LNCaP clone FGC (cell line): ENCODE data around the gene BTAF1.
"Not testable (repeated sequence)": the region's sequence is repeated elsewhere in the genome, so short reads cannot be mapped to it uniquely, and the experiment has no call there.

Experiments used
- DNase-seq: peaks from one replicate; pipeline ENCODE4 v3.0.0-alpha.2; 2011; ENCODE audit warnings: low read depth
- H3K4me3 ChIP-seq: 2 replicates; pipeline ENCODE4 v1.5.1; 2011; ENCODE audit warnings: mild to moderate bottlenecking, low read depth, low read length, control low read depth
- TF ChIP-seq, protein P1 (sequence below): IDR thresholded peaks from 2 replicates; pipeline ENCODE4 v1.5.1; 2012; ENCODE audit warnings: mild to moderate bottlenecking; ENCODE audit not compliant: control insufficient read depth, insufficient read depth; ENCODE audit errors: extremely low read depth

BTAF1 gene

DNA sequence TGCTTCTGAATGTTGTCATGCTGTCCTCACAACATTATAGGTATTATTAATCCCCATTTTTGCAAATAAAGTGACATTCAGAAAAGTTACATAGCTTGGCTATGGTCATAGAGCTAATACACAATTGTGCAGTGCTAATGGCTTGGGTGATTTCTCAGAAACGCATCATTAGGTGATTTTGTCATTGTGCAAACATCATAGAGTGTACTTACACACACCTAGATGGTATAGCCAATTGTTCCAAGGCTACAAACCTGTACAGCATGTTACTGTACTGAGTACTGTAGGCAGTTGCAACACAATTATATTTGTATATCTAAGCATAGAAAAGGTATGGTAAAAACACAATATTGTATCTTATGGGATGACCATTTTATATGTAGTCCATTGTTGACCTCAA, 91.0 kb downstream of the BTAF1 start:
- H3K4me3 ChIP-seq = no peak overlapping the region
- TF ChIP-seq, protein P1, sequence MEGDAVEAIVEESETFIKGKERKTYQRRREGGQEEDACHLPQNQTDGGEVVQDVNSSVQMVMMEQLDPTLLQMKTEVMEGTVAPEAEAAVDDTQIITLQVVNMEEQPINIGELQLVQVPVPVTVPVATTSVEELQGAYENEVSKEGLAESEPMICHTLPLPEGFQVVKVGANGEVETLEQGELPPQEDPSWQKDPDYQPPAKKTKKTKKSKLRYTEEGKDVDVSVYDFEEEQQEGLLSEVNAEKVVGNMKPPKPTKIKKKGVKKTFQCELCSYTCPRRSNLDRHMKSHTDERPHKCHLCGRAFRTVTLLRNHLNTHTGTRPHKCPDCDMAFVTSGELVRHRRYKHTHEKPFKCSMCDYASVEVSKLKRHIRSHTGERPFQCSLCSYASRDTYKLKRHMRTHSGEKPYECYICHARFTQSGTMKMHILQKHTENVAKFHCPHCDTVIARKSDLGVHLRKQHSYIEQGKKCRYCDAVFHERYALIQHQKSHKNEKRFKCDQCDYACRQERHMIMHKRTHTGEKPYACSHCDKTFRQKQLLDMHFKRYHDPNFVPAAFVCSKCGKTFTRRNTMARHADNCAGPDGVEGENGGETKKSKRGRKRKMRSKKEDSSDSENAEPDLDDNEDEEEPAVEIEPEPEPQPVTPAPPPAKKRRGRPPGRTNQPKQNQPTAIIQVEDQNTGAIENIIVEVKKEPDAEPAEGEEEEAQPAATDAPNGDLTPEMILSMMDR = no peak
- DNase-seq = peak; percentile 15

DNA sequence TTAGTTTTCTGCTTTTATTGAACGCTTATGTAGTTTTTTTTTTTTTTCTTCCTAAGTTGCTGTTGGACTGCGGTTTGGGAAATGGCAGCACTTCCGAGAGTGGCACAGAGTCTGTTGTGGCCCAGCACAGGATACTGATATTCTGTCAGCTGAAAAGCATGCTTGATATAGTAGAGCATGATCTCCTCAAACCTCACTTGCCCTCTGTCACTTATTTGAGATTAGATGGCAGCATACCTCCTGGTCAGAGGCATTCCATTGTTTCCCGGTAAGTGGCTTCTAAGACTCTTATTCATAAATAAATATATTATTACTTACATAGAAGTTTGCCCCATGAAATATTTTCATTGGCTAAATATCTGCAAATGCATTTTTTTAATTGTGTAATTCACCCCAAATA, 101.1 kb downstream of the BTAF1 start:
- no peak for DNase-seq
- TF ChIP-seq, protein P1 = no peak
- no peak overlapping the region for H3K4me3 ChIP-seq

DNA sequence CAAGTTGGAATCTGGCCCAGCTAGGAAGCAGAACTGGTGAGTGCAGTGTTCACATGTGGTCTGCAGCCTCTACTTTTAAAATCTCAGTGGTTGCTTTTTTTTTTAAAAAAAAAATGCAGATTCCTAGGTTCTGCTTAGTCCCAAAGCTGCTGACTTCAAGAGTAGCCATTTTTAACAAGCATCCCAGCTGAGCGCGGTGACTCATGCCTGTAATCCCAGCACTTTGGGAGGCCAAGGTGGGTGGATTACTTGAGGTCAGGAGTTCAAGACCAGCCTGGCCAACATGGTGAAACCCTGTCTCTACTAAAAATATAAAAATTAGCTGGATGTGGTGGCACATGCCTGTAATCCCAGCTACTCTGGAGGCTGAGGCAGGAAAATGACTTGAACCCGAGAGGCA, 101.8 kb downstream of the BTAF1 start:
- H3K4me3 ChIP-seq, DNase-seq: not testable (repeated sequence)

DNA sequence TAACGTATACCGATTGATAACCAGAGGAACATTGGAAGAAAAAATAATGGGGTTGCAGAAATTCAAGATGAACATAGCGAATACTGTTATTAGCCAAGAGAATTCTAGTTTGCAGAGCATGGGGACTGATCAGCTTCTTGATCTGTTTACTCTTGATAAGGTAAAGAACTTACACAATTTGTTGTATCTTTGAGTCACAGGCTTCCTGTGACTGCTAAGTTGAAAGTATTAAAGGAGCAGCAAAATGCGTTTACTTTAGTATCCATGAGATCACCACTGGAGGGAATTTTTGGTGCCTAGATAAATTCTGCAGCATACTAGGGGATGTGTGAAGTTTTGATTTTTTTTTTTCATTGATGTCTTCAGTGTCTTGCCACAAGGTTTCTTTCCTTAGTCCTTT, 103.6 kb downstream of the BTAF1 start:
- TF ChIP-seq, protein P1 = no peak
- H3K4me3 ChIP-seq = no peak overlapping the region
- DNase-seq = no peak

DNA sequence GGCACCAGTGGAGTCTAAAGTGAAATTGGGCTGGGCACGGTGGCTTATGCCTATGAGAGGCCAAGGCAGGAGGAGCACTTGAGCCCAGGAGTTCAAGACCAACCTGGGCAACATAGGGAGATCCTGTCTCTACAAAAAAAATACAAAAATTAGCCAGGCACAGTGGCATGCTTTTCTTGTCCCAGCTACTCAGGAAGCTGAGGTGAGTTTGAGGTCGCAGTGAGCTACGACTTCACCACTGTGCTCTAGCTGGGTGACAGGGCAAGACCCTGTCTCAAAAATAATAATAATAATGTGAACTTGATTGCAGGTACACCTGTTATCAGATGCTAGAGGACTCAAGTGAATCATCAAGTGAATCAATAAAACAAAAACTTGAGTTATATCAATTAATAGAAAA, 108.0 kb downstream of the BTAF1 start:
- DNase-seq = no peak
- no peak overlapping the region for H3K4me3 ChIP-seq
- TF ChIP-seq, protein P1 = no peak

DNA sequence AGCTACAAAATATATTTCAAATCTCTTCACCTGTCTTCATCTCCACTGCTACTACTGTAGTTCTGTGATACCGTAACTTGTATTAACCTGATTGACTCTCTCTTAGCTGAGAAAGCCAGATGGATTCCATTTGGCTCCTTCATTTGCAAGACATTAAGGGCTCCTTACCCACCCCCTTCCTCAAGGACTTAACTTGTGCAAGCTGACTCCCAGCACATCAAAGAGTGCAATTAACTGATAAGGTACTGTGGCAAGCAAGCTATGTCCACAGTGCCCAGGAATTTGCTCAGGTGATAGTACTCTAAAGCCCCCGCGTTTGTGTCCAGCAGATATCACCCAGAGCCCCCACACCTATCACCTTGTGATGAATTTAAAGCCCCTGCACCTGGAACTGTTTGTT, 109.5 kb downstream of the BTAF1 start:
- H3K4me3 ChIP-seq, DNase-seq: not testable (repeated sequence)

DNA sequence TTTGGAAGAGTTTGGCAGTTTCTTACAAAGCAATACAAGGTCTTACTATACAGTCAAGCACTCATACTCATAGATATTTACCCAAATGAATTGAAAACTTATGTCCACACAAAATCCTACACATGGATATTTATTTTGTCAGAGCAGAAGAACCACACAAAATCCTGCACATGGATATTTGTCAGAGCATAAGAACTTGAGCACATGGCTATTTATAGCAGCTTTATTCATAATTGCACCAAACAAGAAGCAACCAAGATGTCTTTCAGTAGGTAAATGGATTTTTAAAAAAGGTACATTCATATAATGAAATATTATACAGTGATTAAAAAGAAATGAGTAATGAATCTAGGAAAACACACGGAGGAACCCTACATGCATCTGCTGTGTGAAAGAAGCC, 115.4 kb downstream of the BTAF1 start:
- no peak overlapping the region for H3K4me3 ChIP-seq
- TF ChIP-seq, protein P1 = no peak
- DNase-seq = no peak

DNA sequence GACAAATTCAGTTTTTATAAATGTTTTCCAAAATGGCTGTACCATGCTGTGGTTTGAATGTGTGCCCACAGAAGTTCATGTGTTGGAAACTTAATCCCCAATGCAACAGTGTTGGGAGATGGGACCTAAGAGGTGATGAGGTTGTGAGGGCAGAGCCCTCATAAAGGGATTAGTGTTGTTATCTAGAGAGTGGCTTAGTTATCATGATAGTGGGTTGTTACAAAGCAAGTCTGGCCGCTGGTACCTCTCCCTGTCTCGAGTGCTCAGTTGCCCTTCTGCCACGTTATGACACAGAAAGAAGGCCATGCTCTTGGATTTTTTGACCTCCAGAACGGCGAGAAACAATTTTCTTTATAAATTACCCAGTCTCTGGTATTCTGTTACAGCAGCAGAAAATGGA, 119.0 kb downstream of the BTAF1 start:
- TF ChIP-seq, protein P1 = no peak
- no peak for DNase-seq
- no peak overlapping the region for H3K4me3 ChIP-seq
